ACHN (cell line): ENCODE data around the gene PNMA8C.
"Not testable (repeated sequence)": the region's sequence is repeated elsewhere in the genome, so short reads cannot be mapped to it uniquely, and the experiment has no call there.

ENCODE experiments used
- DNase-seq: peaks from one replicate; pipeline ENCODE4 v3.0.0-alpha.2; 2015
- in situ Hi-C: cut with HindIII; loops from 2 replicates; pipeline ENCODE4 v1.10.0; 2017; ENCODE audit warnings: low sequenced_read_pairs, low pct_ligation_motif_present, low pct_unique_long_range_greater_than_20kb

Gene PNMA8C

DNA sequence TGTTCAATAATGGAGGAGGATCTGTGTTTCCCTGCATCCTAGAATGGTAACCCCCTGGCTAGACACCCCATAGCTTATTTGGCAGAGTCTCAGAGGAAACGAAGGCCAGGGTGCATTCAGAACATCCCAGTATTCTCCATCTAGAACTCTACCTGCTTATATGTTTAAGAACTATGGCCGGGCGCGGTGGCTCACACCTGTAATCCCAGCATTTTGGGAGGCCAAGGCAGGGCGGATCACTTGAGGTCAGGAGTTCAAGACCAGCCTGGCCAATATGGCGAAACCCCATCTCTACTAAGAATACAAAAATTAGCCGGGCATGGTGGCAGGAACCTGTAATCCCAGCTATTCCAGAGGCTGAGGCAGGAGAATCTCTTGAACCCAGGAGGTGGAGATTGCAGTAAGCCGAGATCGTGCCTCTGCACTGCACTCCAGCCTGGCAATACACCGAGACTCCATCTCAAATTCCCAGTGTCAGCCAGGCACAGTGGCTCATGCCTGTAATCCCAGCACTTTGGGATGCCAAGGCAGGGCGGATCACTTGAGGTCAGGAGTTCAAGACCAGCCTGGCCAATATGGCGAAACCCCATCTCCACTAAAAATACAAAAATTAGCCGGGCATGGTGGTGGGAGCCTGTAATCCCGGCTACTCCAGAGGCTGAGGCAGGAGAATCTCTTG, 30.8 kb downstream of the PNMA8C start:
- DNase-seq, in situ Hi-C loops: not testable (repeated sequence)

- no peak for DNase-seq
- in situ Hi-C loops, result no loop called here
Observed at GRCh38 chr19:46394402-46394797, 34.3 kb downstream of the PNMA8C start.

- DNase-seq, result no peak
- in situ Hi-C loops, result no loop called here
Observed at GRCh38 chr19:46393456-46394401, 35.0 kb downstream of the PNMA8C start.

DNA sequence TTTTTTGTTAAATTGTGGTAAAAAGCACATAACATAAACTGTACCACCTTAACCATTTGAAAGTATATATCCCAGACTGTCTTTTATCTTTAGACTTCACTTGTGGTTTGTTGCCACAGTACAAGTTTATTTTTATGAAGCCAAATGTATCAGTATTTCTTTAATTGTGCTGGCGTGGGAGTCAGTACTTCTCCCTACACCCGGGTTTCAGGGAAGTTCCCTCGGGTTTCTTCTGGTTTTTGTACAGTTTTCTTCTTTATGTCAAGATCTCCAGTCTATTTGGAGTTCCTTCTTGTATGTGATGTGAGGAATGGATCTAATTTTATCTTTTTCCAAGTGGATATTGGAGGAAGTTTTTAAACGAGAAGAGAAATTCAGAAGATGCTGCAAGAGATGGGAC, 35.9 kb downstream of the PNMA8C start:
- no peak for DNase-seq
- in situ Hi-C loops, result no loop called here

DNA sequence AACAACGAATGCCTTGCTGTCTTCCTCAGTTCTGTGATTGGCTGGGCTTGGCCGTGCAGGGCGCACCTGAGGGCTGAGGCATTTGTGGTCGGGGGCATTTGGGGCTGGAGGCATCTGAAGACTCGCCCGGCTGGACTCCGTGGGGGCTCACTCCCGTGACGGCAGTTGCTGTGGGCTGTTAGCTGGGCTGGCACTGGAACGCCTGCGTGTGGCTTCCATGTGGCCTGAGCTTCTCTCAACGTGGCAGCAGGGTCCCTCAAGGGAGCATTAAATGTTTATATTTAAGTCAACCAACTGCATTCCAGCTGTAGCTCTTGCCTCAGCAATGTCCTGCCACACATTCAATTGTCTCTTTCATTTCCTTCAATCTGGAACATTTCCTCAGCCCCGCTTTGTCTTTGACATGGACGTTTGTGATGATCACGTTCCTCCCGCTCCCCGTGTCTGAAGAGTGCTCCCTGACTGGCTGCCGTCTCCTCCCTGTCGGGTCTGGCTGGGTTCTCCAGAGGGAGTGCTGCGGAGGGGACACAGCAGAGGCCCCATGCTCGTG, 36.4 kb downstream of the PNMA8C start:
- in situ Hi-C loops, result no loop called here
- DNase-seq, result no peak

GRCh38 chr19:46391296-46392251, 37.2 kb downstream of the PNMA8C start:
- no peak for DNase-seq
- in situ Hi-C loops, result no loop called here

- in situ Hi-C loops, result no loop called here
- no peak for DNase-seq
Observed at GRCh38 chr19:46390866-46391265, 37.9 kb downstream of the PNMA8C start.

DNA sequence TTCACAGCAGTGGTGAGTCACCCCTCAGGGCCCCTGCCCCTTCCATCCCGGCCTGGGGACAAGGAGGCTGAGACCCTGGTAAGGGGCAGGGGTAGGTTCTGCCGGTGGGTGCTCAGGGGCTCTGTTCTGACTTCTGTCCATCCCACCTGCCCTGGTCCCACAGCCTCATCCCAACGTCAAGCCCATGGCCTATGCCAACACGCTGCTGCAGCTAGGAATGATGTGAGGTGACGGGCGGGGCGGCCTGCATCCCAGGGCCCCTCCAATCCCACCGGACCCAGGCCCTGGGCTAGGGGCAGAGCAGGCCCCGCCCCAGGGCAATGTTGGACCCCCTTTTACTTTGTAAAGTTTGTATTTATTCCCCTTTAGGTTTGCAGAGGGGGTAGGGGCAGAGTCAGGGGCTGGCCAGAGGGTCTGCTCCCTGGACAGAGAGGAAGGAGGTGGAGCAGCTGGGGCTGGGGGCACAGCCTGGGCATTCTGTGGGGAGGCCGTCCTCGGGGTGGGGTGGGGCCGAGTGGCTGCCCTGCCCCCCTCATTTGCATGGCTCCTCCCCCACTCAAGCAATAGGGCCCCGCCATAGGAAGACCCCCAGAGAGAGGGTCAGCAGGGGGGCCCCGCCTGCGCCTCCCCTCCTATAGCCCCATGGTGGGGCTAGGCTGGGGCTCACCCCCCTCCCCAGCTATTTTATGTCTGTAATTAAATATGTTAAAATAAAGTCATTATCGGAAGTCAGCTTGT, 38.4 kb downstream of the PNMA8C start:
- in situ Hi-C loops, result no loop called here
- DNase-seq, result no peak

GRCh38 chr19:46388311-46389095, 40.2 kb downstream of the PNMA8C start:
- in situ Hi-C loops, result no loop called here
- no peak for DNase-seq

GRCh38 chr19:46387713-46388130, 41.0 kb downstream of the PNMA8C start:
- in situ Hi-C loops, result no loop called here
- DNase-seq, result no peak

- no peak for DNase-seq
- in situ Hi-C loops, result no loop called here
Observed at GRCh38 chr19:46386996-46387712, 41.6 kb downstream of the PNMA8C start.

DNA sequence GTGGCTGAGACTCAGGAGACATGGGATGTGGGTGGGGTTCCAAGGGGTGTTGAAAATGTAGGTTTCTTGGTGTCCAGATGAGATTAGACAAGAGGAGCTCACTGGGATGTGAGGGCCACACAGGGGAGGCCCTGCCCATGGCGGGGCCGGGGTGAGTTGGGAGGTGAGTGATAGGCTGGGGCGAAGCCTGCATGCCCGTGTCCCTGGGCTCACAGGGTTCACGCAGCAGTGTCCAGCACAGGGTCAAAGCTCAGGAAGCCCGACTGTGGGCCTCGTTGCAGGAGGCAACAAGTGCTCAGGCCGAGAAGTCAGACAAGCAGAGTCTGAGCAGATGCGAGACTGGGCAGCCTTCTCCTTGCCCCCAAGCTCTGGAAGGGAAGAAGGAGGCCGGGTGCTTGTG, 42.6 kb downstream of the PNMA8C start:
- in situ Hi-C loops, result no loop called here
- DNase-seq, result no peak

GRCh38 chr19:46385636-46386035, 43.1 kb downstream of the PNMA8C start:
- DNase-seq, result no peak
- in situ Hi-C loops, result no loop called here

- no peak for DNase-seq
- in situ Hi-C loops, result no loop called here
Observed at GRCh38 chr19:46384396-46384795, 44.3 kb downstream of the PNMA8C start.

DNA sequence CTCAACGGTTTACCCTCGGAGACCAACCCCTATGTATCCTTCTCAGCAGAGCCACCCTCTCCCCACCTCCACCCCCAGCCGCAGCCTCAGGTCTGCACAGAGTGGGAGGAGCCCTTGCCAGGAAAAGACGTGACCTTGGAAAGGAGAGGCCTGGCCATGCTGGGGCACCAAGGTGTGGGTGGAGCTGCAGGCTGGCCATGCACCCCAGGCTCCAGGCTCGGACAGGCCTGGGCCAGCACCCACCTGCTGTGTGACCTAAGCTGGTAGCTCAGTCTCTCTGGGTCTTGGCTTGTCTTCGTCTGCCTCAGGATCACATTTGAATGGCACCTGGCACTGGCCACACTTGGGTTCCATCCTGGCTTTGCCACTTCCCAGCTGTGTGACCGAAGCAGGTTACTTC, 44.9 kb downstream of the PNMA8C start:
- in situ Hi-C loops, result no loop called here
- no peak for DNase-seq

DNA sequence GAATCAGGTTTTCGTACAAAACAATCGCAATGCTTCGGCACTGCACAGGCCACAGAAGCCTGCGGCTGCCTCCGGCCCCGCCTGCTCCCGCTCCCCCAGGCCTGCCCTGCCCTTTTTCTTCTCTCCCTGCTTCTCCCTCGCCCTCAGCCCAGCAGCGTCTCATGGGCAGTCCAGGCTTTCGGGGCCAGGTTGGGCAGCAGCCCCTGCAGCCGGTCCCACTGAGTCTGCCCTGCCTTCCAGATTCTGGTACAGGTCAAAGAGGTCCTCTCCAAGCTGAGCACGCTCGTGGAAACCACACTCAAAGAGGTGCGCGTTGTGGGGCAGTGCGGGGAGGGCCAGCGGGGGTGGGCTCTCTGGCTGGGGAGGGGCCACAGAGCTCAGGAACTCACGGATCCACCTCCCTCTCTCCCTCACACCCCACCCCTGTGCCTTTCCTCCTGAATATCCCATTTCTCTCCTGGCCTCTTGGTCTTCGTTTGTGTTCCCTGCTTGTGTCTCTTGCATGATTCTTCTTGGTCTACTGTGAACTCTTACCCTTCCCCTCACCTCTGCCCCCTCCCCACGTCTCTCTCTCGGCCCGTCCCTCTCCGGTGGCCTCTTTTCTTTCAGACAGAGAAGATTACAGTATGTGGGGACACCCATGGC, 45.4 kb downstream of the PNMA8C start:
- DNase-seq, result no peak
- in situ Hi-C loops, result no loop called here
